ENCODE measurements around the gene OSBPL6. TPM values are rescaled to one million over a fixed set of nuclear protein-coding genes. Genes with fewer than 3 reads are reported as not detected.

Gene OSBPL6
- polyA plus RNA-seq, 1 donor (not counting 4 experiments of a cell fraction or from before 2014, with no cell fraction given) = 11.6 TPM

GRCh38 chr2:178242552-178242883 lies 48.2 kb downstream of the OSBPL6 start:
- no peak for FAIRE-seq
- no peak overlapping the region for H3K9ac ChIP-seq (ENCODE audit: control insufficient read depth, extremely low read depth, insufficient read depth, low read length)
- dilution Hi-C loops (cut with MboI; ENCODE audit: extremely low pct_ligation_motif_present, low sequenced_read_pairs) = no loop called here
- no peak overlapping the region for H3K4me3 ChIP-seq (ENCODE audit: control insufficient read depth in 2 of 3, extremely low read depth in 1 of 3, insufficient read depth in 2 of 3, low read depth in 1 of 3, low read length in 3 of 3)
- H3K79me2 ChIP-seq (ENCODE audit: control insufficient read depth, insufficient read depth, low read length) = no peaks in the 10 kb centered on the region
- no peaks in the 10 kb centered on the region for H4K20me1 ChIP-seq (ENCODE audit: control insufficient read depth, extremely low read depth, insufficient read depth, low read length)
- peak overlapping the region; percentile 18 for H3K27ac ChIP-seq (ENCODE audit: control insufficient read depth, insufficient read depth, low read length)
- no peaks in the 10 kb centered on the region for H3K27me3 ChIP-seq (ENCODE audit: control insufficient read depth, extremely low read depth, insufficient read depth, low read length)
- peaks cover 16% of the 10 kb centered on the region for H3K4me1 ChIP-seq (ENCODE audit: control insufficient read depth, extremely low read depth, insufficient read depth, low read length)
- no peak for DNase-seq (ENCODE audit: low read depth, low spot score)
- H3K36me3 ChIP-seq (ENCODE audit: control insufficient read depth in 2 of 2, extremely low read depth in 1 of 2, insufficient read depth in 2 of 2, low read length in 2 of 2) = peaks cover 0 to 2% of the 10 kb centered on the region in 2 experiments
- H3K4me2 ChIP-seq (ENCODE audit: control insufficient read depth, extremely low read depth, insufficient read depth, low read depth, low read length) = no peak overlapping the region
- H3K9me3 ChIP-seq (ENCODE audit: control insufficient read depth, low read depth, low read length) = no peaks in the 10 kb centered on the region
- TF ChIP-seq EZH2 (IDR thresholded peaks at IDR 0.05; ENCODE audit: low read length) = no peak
- no peak for TF ChIP-seq CTCF (optimal IDR thresholded peaks at IDR 0.05 in 1 of 3, IDR thresholded peaks at IDR 0.05 in 1 of 3, conservative IDR thresholded peaks at IDR 0.05 in 1 of 3; ENCODE audit: extremely low read depth in 1 of 3, insufficient read depth in 2 of 3, low read length in 3 of 3)
- no peak overlapping the region for H2AFZ ChIP-seq (ENCODE audit: control insufficient read depth, low read length)
- H3K9me1 ChIP-seq (ENCODE audit: control insufficient read depth, extremely low read depth, insufficient read depth, low read length) = peaks cover 4% of the 10 kb centered on the region

- no peak overlapping the region for H3K9ac ChIP-seq (ENCODE audit: control insufficient read depth, extremely low read depth, insufficient read depth, low read length)
- no peaks in the 10 kb centered on the region for H3K36me3 ChIP-seq (ENCODE audit: control insufficient read depth in 2 of 2, extremely low read depth in 1 of 2, insufficient read depth in 2 of 2, low read length in 2 of 2)
- DNase-seq (ENCODE audit: low read depth, low spot score) = no peak
- TF ChIP-seq CTCF (optimal IDR thresholded peaks at IDR 0.05 in 1 of 3, IDR thresholded peaks at IDR 0.05 in 1 of 3, conservative IDR thresholded peaks at IDR 0.05 in 1 of 3; ENCODE audit: extremely low read depth in 1 of 3, insufficient read depth in 2 of 3, low read length in 3 of 3) (no peak), EZH2 (IDR thresholded peaks at IDR 0.05; ENCODE audit: low read length) (no peak)
- no peaks in the 10 kb centered on the region for H3K9me3 ChIP-seq (ENCODE audit: control insufficient read depth, low read depth, low read length)
- H3K27ac ChIP-seq (ENCODE audit: control insufficient read depth, insufficient read depth, low read length) = no peak overlapping the region
- no peaks in the 10 kb centered on the region for H3K79me2 ChIP-seq (ENCODE audit: control insufficient read depth, insufficient read depth, low read length)
- peaks cover 4% of the 10 kb centered on the region for H3K9me1 ChIP-seq (ENCODE audit: control insufficient read depth, extremely low read depth, insufficient read depth, low read length)
- no peak for FAIRE-seq
- no peak overlapping the region for H2AFZ ChIP-seq (ENCODE audit: control insufficient read depth, low read length)
- dilution Hi-C loops (cut with MboI; ENCODE audit: extremely low pct_ligation_motif_present, low sequenced_read_pairs) = no loop called here
- H3K4me2 ChIP-seq (ENCODE audit: control insufficient read depth, extremely low read depth, insufficient read depth, low read depth, low read length) = no peak overlapping the region
- H4K20me1 ChIP-seq (ENCODE audit: control insufficient read depth, extremely low read depth, insufficient read depth, low read length) = no peaks in the 10 kb centered on the region
- no peaks in the 10 kb centered on the region for H3K27me3 ChIP-seq (ENCODE audit: control insufficient read depth, extremely low read depth, insufficient read depth, low read length)
- peaks cover 9% of the 10 kb centered on the region for H3K4me1 ChIP-seq (ENCODE audit: control insufficient read depth, extremely low read depth, insufficient read depth, low read length)
- H3K4me3 ChIP-seq (ENCODE audit: control insufficient read depth in 2 of 3, extremely low read depth in 1 of 3, insufficient read depth in 2 of 3, low read depth in 1 of 3, low read length in 3 of 3) = no peak overlapping the region
These were observed 49.6 kb downstream of the OSBPL6 start for GRCh38 chr2:178243961-178244360.

All from keratinocyte (primary cell).